A172 (cell line): ENCODE data around the gene ITGB8. TPM values are rescaled to one million over a fixed set of nuclear protein-coding genes. Genes with fewer than 3 reads are reported as not detected.

Source experiments
- DNase-seq: peaks from one replicate; pipeline ENCODE4 v3.0.0-alpha.2; 2015; ENCODE audit warnings: low spot score
- total RNA-seq: library from RNA; depleted of rRNA; stranded (reverse); fragments of >200 nt; shearing (Covaris generic); gene quantifications from 2 replicates; pipeline ENCODE4 v1.2.3, GENCODE V29; 2014

Gene ITGB8
- total RNA-seq, 1 experiment from 2014 or later, result 17.8 TPM

- no peak for DNase-seq
These were observed 22.8 kb upstream of the ITGB8 start for GRCh38 chr7:20307901-20308300.

DNA sequence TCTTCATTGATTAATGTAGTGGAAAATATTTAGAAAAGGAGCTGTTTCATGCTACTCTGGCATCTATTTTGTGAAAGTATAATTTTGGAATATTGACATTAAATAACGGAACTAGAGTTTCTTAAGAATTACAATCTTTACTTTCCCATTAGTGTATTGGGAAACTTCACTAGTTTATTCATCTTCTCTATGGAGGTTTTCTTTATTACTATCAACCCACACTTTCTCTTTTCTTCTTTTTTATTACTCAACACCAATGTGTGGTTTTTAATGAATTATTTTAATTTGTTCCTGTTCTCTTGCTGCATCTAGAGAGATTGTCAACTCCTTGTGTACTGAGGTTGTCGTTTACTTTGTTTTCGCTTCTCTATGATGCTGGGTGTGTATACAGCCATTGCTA is 20.4 kb upstream of the ITGB8 start:
- DNase-seq, result no peak

DNA sequence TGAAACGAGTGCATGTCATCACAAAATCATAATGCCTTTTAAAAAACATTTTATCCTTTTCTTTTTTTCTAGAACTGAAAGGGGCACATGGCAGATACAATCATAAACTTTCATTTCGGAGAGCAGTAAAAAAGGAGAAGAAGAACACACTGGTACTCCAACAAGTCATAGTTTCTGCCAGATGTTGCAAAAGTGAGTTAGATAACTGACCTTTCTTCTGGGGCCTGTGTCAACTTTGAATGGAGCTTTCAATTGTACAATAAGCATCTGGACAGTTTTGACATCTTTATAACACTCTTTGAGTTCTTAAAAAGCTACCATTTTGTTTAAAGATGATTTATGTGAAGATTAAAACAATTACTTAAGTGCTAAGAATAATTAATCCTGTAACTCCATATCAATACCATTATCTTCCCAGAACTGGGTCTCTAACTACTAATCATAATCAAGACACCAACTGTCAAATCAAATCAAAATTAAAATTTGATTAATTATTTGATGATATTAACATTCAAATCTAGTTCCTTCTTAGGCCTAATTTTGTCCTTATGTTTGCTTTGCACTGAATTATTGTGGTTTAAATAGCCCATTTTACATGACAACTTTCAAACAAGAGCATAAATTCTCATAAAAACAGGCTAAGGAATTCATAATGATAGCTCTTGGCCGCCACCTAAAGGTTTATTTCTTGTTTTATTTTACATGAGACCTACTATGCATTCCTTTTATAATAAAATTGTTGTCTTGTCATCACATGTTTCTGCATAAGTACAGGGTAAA is 19.5 kb upstream of the ITGB8 start:
- peak; percentile 77 for DNase-seq

- DNase-seq, result no peak
These were observed 19.0 kb upstream of the ITGB8 start for GRCh38 chr7:20311743-20312042.

GRCh38 chr7:20312562-20312961 is 18.1 kb upstream of the ITGB8 start:
- no peak for DNase-seq

GRCh38 chr7:20313626-20314025 is 17.1 kb upstream of the ITGB8 start:
- DNase-seq, result no peak

GRCh38 chr7:20314198-20314597 is 16.5 kb upstream of the ITGB8 start:
- no peak for DNase-seq

DNA sequence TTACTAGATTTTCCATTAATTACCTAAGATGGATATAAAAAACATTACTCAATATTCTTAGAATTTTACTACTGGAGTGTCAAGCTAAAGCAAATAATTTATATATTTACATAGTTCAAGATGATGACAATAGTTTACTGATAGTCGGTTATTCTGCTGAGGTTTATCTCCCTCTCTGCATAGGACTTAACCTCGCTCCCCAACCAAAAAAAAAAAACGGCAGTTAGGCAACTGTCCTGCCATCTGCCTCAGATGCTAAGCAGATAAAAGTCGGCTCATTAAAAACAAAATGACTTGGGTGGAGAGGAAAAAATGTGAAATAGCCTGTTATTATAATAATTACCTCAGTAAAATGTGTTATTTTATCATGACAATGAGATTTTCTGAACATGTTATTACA is 14.0 kb upstream of the ITGB8 start:
- DNase-seq, result no peak

GRCh38 chr7:20317413-20317812 is 13.3 kb upstream of the ITGB8 start:
- DNase-seq, result no peak

GRCh38 chr7:20318933-20319332 is 11.8 kb upstream of the ITGB8 start:
- DNase-seq, result no peak

DNA sequence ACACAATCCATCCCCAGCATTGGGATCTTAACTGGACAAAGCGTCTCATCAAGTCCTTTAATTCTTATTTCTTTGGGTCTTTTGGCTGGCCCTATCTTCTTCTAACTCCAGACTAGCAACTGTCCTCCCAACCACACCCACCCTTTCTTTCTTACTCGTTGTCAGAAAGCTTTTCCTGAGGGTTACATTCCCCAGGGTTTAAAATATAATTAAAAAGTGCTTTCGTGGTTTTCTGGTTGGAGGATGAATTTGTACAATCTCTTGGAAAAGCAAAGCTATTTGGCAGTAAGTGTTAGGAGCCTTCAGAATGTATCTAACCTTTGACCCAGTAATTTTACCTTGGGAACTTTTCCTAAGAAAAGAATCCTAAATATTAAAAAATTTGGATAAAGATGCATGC is 10.4 kb upstream of the ITGB8 start:
- no peak for DNase-seq

DNA sequence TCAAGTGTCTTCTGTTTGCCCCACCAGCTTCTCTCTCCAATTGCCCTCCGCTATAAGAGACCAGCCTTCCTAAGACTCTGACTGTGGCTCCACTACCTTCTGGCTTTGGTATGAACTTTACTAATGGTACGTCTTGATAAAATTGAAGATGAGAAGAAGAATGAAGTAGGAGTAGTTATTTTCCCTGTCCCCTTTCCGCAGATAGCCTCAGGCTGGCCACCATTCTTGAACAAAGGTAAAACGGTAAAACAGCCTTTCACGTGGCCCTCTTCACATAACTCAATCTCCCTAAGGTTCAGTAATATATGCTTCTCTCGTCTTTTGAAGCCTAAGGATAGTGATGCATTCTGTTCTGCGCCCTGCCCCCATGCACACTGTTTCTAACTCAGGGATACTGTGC is 9.9 kb upstream of the ITGB8 start:
- no peak for DNase-seq

DNA sequence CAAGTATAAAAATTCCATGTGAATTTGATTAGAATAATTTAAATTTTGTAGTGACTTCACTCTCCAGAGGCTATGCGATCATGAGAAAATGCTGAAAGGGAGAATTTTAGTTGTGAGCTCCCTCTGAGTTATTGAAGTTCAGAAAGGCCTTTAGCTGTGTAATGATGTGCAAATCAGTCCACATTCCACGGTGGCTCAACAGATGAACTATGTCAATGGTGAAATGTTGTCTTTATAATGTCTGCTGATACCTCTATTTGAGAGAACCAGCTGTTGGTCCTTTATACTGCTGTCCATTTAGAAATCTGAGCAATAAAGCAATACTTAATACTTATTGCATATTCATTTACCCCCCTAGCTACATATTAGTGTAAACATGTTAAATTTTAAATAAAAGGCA is 7.1 kb upstream of the ITGB8 start:
- no peak for DNase-seq

- DNase-seq, result no peak
These were observed 4.4 kb upstream of the ITGB8 start for GRCh38 chr7:20326342-20326741.

- DNase-seq, result peak; percentile 59
These were observed 3.6 kb upstream of the ITGB8 start for GRCh38 chr7:20327055-20327454.

DNA sequence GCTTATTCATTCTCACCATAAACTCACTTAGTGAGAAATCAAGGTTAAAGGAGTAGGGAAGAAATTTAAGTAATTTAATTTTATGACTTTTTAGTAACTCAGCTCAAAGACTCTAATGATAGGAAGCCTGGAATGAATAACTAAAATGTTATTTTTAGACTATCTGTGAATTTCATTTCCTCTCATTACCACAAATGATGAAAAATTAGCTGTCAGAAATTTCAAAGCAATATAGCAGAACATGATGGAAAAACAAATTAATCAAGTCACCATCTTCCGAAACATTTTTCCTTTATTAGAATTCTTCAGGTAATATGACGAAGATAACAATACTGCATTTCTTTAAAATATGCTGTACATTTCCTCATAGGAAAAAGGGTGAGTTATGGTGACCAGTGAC is 2.7 kb upstream of the ITGB8 start:
- DNase-seq, result no peak

- DNase-seq, result no peak
These were observed 2.0 kb upstream of the ITGB8 start for GRCh38 chr7:20328692-20329091.

DNA sequence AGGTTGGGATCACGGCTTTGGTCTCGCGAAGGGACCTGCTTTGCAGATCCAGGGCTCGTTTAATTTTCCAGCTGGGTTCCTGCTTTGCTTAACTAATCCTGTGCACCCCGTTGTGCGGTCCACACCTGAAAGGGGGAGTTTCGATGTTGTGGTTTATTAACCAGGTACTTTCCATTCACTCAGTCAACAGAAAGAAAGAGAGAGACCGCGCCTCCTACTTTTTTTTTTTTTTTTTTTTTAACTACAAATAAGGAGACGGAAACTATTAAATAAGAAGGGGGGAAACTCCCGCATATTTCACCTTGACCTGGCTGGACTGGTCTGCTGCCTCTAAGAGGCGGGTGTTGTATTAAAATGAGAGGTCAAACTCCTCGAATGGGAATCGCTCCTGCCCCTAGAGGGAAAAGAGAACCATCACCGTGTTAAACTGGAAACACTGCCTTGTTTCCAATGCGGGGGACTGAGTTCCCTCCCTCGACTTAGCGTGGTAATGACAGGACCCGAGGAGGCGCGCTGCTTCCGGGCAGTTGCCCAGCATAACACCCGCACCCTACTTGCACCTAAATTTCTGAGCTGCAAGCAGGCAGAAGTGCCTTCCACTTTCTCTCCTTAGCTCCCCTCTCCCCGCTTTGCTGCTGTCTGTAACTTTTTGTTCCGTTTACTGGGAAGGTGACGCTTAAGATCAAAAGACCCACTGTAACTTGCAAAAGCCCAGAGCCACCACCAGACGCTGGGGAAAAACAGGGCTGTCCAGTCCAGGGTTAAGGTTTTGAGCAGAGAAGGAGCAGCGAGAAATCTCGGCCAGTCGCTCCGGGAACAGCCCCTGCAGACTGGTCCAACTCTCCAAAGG is 1.1 kb upstream of the ITGB8 start:
- DNase-seq, result peak; percentile 85

DNA sequence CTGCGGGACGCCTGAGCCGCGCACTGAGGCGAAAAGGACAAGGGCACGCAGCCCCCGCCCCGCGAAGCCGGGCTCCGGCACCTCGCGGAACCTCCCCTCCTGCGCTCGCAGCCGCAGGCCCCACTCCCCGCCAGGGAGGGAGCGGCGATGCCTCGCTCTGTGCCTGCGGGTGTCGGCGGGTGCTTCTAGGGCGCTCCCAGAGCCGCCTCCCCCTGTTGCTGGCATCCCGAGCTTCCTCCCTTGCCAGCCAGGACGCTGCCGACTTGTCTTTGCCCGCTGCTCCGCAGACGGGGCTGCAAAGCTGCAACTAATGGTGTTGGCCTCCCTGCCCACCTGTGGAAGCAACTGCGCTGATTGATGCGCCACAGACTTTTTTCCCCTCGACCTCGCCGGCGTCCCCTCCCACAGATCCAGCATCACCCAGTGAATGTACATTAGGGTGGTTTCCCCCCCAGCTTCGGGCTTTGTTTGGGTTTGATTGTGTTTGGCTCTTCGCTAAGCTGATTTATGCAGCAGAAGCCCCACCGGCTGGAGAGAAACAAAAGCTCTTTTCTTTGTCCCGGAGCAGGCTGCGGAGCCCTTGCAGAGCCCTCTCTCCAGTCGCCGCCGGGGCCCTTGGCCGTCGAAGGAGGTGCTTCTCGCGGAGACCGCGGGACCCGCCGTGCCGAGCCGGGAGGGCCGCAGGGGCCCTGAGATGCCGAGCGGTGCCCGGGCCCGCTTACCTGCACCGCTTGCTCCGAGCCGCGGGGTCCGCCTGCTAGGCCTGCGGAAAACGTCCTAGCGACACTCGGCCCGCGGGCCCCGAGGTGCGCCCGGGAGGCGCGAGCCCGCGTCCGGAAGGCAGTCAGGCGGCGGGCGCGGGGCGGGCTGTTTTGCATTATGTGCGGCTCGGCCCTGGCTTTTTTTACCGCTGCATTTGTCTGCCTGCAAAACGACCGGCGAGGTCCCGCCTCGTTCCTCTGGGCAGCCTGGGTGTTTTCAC is 519 bp downstream of the ITGB8 start:
- DNase-seq, result peak; percentile 46

DNA sequence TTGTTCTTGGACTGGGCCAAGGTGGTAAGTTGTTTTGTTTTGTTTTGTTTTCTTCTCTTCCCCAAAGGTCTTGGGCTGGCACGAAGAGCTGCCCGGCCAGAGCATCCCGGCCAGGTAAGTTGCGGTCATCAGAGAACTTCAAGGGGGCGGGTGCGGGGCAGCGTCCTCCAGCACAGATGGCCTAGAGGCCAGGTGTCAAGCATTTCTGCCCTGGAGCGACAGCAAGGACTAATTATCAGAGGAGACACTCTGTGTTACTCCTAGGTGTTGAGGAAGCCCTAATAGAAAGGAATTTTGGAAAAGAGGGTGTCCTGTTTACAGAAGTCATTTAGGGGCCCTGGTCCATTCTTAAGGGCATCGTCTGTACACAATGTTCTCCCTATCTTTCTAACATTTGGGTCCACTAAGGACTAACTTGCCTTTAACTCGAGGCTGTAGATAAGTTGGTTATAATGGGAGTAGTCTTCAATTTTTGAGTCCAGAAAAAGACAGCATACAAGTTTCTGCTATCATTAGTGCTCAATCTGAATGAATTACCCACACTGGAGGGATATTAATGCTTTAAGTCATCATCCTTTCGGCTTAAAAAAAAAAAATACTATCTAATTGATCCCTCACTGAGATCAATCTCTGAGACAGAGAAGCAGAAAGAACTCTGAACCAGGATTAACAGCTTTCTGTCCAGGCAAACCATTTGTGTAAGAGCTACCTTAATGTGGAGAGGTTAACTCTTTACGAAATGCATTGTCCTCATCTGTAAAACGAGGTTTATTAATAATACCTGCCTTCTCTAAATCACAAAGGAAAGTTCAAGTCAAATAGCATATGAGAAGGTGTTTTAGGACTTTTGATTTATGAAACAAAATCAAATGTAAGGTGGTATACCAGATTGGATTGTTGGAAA is 1.5 kb downstream of the ITGB8 start:
- no peak for DNase-seq

- no peak for DNase-seq
These were observed 7.6 kb downstream of the ITGB8 start for GRCh38 chr7:20338285-20338684.
